SK-N-MC (cell line): Measurements from ENCODE around the gene MACIR.

Experiments used
- DNase-seq: peaks from one replicate; pipeline ENCODE4 v3.0.0-alpha.2; 2011; ENCODE audit warnings: low read depth, low spot score
- H3K27ac ChIP-seq: fragments of 200-600 bp; sonication (generic); 2 replicates; pipeline ENCODE4 v1.5.1; 2016; ENCODE audit warnings: mixed run types
- H3K36me3 ChIP-seq: fragments of 200-600 bp; sonication (generic); 2 replicates; pipeline ENCODE4 v1.6.1; 2017; ENCODE audit warnings: antibody characterized with exemption, low read length, mixed read lengths; ENCODE audit not compliant: insufficient read depth
- H3K4me3 ChIP-seq: fragments of 200-600 bp; sonication (generic); 2 replicates; pipeline ENCODE4 v1.5.1; 2016
- H3K9ac ChIP-seq: fragments of 200-600 bp; sonication (generic); 2 replicates; pipeline ENCODE4 v1.8.0; 2017; ENCODE audit warnings: mixed run types, mixed read lengths; ENCODE audit not compliant: insufficient read length
- H3K9me3 ChIP-seq: fragments of 200-600 bp; sonication (generic); 2 replicates; pipeline ENCODE4 v1.6.1; 2017; ENCODE audit warnings: low read depth, mild to moderate bottlenecking, antibody characterized with exemption, low read length, moderate library complexity, mixed read lengths
- EZH2 ChIP-seq: fragments of 200-600 bp; sonication (generic); IDR thresholded peaks from one replicate; pipeline ENCODE4 v1.6.1; 2017; ENCODE audit warnings: antibody characterized with exemption
- FOXP2 ChIP-seq: optimal IDR thresholded peaks from 2 replicates; pipeline ENCODE3; 2011; ENCODE audit warnings: mild to moderate bottlenecking, moderate library complexity; ENCODE audit not compliant: insufficient read depth; ENCODE audit errors: extremely low read length, control extremely low read depth
- POLR2AphosphoS5 ChIP-seq: IDR thresholded peaks from 2 replicates; pipeline ENCODE4 v1.6.1; 2012; ENCODE audit warnings: mild to moderate bottlenecking, low read depth, low read length, borderline replicate concordance

MACIR gene

DNA sequence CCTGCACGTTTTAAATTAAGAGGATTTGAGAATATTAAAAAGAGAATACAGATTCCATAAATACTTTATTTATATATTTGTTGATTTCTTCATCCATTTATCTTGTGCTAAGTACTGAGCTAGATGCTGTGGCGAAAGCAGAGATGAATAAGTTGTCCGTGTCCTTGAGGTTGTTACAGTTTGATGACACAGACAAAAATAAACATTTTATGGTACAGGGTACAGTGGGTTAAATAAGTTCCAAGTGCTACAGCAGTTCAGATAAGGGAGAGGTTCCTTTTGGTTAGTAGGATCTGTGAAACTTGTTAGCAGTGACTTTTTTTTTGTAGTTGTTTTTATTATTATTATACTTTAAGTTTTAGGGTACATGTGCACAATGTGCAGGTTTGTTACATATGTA, 50.2 kb downstream of the MACIR start:
- Histone ChIP-seq H3K9ac (no peak overlapping the region), H3K27ac (no peak overlapping the region), H3K4me3 (no peak overlapping the region), H3K36me3 (no peaks in the 10 kb centered on the region), H3K9me3 (no peaks in the 10 kb centered on the region)
- TF ChIP-seq FOXP2: no peak
- TF ChIP-seq POLR2AphosphoS5: no peak
- TF ChIP-seq EZH2: no peak
- DNase-seq: no peak

DNA sequence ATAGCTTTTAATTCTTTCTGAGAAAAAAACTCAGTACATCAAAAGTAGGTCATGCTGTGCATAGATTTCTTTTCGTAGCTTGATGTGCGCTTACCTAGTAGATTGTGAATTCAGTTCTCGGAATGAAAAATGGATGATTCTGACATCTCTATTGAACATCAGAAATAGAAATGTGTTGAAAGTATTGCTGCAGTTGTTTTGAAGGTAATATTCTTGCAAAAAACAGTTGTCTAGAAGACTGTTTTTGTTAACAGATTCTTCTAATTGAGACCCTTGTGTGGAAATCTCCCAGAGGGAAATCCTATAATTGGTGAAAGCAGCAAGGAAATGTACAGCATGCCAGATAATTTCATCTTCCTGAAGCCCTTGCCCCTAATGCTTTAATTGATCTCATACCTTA, 54.5 kb downstream of the MACIR start:
- H3K27ac ChIP-seq: no peak overlapping the region
- TF ChIP-seq FOXP2: no peak
- TF ChIP-seq EZH2: no peak
- TF ChIP-seq POLR2AphosphoS5: no peak
- no peaks in the 10 kb centered on the region for H3K36me3 ChIP-seq
- no peaks in the 10 kb centered on the region for H3K9me3 ChIP-seq
- DNase-seq: no peak
- no peak overlapping the region for H3K4me3 ChIP-seq
- H3K9ac ChIP-seq: no peak overlapping the region

DNA sequence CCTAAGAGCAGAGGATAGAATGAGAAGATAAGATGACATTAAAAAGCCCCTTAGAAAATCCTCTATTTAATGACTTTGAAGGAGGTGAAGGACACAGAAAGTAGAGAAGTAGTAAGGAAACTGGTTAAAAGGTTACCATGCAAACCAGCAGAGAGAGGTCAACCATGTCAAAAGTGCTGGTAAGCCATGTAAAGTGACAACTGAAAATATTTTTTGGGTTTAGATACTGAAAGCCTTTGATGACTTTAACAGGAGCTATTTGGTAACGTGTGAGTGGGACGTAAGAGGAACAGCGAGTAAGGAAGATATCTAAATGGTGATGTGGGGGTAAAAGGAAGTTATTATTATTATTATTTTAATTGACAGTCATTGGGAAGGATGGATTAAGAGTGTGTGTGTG, 56.9 kb downstream of the MACIR start:
- no peak for DNase-seq
- no peak for TF ChIP-seq EZH2
- no peak for TF ChIP-seq FOXP2
- no peak for TF ChIP-seq POLR2AphosphoS5
- H3K27ac ChIP-seq: no peak overlapping the region
- H3K9ac ChIP-seq: no peak overlapping the region
- H3K9me3 ChIP-seq: no peaks in the 10 kb centered on the region
- no peak overlapping the region for H3K4me3 ChIP-seq
- H3K36me3 ChIP-seq: no peaks in the 10 kb centered on the region

DNA sequence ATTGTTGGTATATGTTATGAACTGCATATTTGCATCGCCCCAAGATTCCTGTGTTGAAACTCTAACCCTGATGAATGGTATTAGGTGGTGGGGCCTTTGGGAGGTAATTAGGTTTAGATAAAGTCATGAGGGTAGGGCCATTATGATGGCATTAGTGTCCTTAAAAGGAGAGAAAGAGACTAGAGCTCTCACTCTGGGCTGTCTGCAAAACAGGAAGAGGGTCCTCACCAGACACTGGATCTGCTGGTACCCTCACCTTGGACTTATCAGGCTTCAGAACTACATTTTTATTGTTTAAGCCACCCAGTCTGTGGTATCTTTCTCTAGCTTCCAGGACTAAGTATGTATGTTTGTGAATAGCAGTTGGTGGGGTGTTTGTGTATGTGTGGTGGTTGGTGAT, 68.9 kb downstream of the MACIR start:
- DNase-seq: no peak
- TF ChIP-seq EZH2 (no peak), FOXP2 (no peak), POLR2AphosphoS5 (no peak)
- no peaks in the 10 kb centered on the region for H3K36me3 ChIP-seq
- H3K27ac ChIP-seq: no peak overlapping the region
- H3K9me3 ChIP-seq: no peaks in the 10 kb centered on the region
- no peak overlapping the region for H3K9ac ChIP-seq
- no peak overlapping the region for H3K4me3 ChIP-seq

DNA sequence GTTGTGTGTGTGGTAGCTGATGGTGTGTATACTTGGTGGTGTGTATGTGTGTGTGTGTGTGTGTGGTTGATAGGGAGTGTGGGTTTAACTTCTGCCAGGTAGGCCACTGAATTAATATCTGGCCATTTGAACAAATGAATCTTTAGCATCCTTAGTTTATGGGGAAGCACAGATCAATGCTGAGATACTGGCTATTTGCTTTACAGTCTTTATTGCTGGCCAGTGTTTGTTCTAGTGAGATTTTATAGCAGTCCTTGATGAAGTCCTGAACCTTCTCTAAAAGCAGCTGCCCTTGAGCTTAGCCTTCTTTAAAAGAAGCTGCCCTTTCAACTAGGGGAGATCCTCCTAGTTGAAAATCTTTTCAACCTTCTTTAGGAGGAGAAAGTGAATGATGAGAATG, 69.3 kb downstream of the MACIR start:
- Histone ChIP-seq H3K27ac (no peak overlapping the region), H3K36me3 (no peaks in the 10 kb centered on the region), H3K4me3 (no peak overlapping the region), H3K9ac (no peak overlapping the region), H3K9me3 (no peaks in the 10 kb centered on the region)
- no peak for DNase-seq
- no peak for TF ChIP-seq FOXP2
- no peak for TF ChIP-seq POLR2AphosphoS5
- no peak for TF ChIP-seq EZH2
